K562 (cell line): ENCODE measurements around the gene CRYBA1. TPM values are rescaled to one million over a fixed set of nuclear protein-coding genes. Genes with fewer than 3 reads are reported as not detected.

Experiments used
- ELF2 ChIP-seq: fragments of 250-450 bp; sonication (Bioruptor Pico); IDR thresholded peaks from 2 replicates; pipeline ENCODE4 v1.5.0; 2021; ENCODE audit warnings: mild to moderate bottlenecking
- FOXJ3 ChIP-seq: sonication (generic); formaldehyde crosslinking; IDR thresholded peaks from 2 replicates; pipeline ENCODE4 v1.4.0; 2020; ENCODE audit warnings: mild to moderate bottlenecking, missing genetic modification reagents
- GABPB1 ChIP-seq: sonication (generic); formaldehyde crosslinking; IDR thresholded peaks from 2 replicates; pipeline ENCODE4 v1.8.0; 2022; ENCODE audit warnings: mild to moderate bottlenecking, missing genetic modification reagents
- HDAC8 ChIP-seq: fragments of 450-650 bp; IDR thresholded peaks from 2 replicates; pipeline ENCODE4 v1.6.1; 2016; ENCODE audit warnings: mild to moderate bottlenecking, missing genetic modification characterization, moderate library complexity, missing compliant biosample characterization
- HNRNPL ChIP-seq: fragments of 200-400 bp; formaldehyde crosslinking; IDR thresholded peaks from 2 replicates; pipeline ENCODE4 v1.6.1; 2017; ENCODE audit warnings: low read depth, mild to moderate bottlenecking, low read length
- NUFIP1 ChIP-seq: fragments of 450-650 bp; IDR thresholded peaks from 2 replicates; pipeline ENCODE4 v1.6.1; 2018; ENCODE audit not compliant: partially characterized antibody
- RBM17 ChIP-seq: fragments of 200-400 bp; formaldehyde crosslinking; IDR thresholded peaks from 2 replicates; pipeline ENCODE4 v1.6.1; 2017; ENCODE audit warnings: low read depth, mild to moderate bottlenecking, low read length, borderline replicate concordance
- SIRT6 ChIP-seq: IDR thresholded peaks from one replicate; pipeline ENCODE4 v1.6.1; 2012; ENCODE audit warnings: low read depth, mild to moderate bottlenecking, control low read depth, inconsistent platforms, low read length, moderate library complexity
- ZBTB5 ChIP-seq: fragments of 450-650 bp; IDR thresholded peaks from 2 replicates; pipeline ENCODE4 v1.6.1; 2017; ENCODE audit warnings: antibody characterized with exemption
- polyA plus RNA-seq, 8 experiments: library from polyadenylated mRNA; depleted of rRNA in 4 of 8; stranded (reverse) in 5 of 8; unstranded in 3 of 8; fragments of >200 nt; fragmentation: Nextera tagmentation in 2 of 8; fragmentation: Illumina TruSeq in 1 of 8; extraction: Ambion mirVana in 2 of 8; extraction: Trizol in 1 of 8; gene quantifications; 2 replicates each; pipeline versions ENCODE4 v1.2.1 to v1.2.3, GENCODE V29; 2011 to 2014; ENCODE audit warnings: inconsistent platforms in 1 of 8, missing spikeins in 1 of 8
- total RNA-seq, 7 experiments: library from RNA; depleted of rRNA in 6 of 7; stranded (reverse); fragments of >200 nt in 6 of 7; fragmentation: Illumina TruSeq in 2 of 7; extraction: Trizol in 2 of 7; gene quantifications; 2 replicates each; pipeline versions ENCODE4 v1.2.1 to v1.2.3, GENCODE V29; 2011 to 2021; ENCODE audit warnings: low replicate concordance in 1 of 7
- TF ChIP-seq, protein P1 (sequence below): fragments of 450-650 bp; IDR thresholded peaks from 2 replicates; pipeline ENCODE4 v1.6.1; 2016; ENCODE audit warnings: borderline replicate concordance
- TF ChIP-seq, protein P2 (sequence below): sonication (generic); formaldehyde crosslinking; IDR thresholded peaks from 2 replicates; pipeline ENCODE4 v1.8.0; 2022; ENCODE audit warnings: mild to moderate bottlenecking, missing genetic modification reagents
- TF ChIP-seq, protein P3 (sequence below), 2 experiments: fragments of 200-800 bp in 1 of 2; sonication (Bioruptor generic) in 1 of 2; sonication (generic) in 1 of 2; formaldehyde crosslinking in 1 of 2; IDR thresholded peaks in 1 of 2; conservative IDR thresholded peaks in 1 of 2; 2 replicates each; pipeline versions ENCODE4 v1.5.0 to v1.6.1; 2016 to 2020; ENCODE audit warnings: missing compliant biosample characterization in 1 of 2, missing genetic modification characterization in 1 of 2, missing genetic modification reagents in 1 of 2
- TF ChIP-seq, protein P4 (sequence below): IDR thresholded peaks from 2 replicates; pipeline ENCODE4 v1.6.1; 2011; ENCODE audit warnings: borderline replicate concordance, low read depth, mild to moderate bottlenecking, moderate library complexity, low read length; ENCODE audit not compliant: insufficient read depth, poor library complexity, severe bottlenecking

CRYBA1 gene
- total and polyA plus RNA-seq, 9 of the 15 experiments (the other 6 are each of a cell fraction or from before 2014, with no cell fraction given): not detected

DNA sequence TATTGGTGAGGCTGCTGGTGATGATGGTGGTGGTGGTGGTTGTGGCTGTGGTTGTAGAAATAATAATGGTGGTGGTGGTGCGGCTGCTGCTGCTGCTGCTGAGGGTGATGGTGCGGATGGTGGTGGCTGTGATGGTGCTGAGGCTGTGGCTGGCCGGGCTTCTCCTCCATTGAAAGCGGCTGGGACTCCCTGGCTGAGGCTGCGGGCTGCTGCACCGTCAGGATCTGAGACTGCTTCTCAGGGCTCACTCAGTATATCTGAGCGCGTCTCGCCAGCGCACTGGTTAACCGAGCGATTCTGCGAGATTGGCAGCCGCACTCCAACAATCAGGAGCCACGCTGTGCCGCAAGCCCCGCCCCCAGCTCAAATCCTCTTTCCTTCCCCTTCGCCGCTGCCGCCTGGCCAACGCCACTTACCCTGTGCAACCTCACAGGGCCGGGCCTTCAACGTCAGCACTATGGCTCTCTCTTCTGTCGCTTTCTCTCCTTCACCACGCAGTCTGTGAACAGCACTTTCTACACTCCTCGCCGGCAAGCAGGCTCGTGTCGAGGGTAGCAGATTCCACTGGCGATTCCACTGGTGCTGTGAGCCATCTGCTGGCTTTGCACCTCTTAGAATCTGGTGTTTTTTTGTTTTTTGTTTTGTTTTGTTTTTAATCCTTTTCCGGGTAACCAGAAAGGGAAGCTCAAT lies 47.4 kb downstream of the CRYBA1 start, which contains the start of gene NUFIP2 (continued):
- TF ChIP-seq ZBTB5 (no peak), ELF2 (peak; percentile 26; the same call in 1 of the 2 replicates), GABPB1 (CRISPR knock-in tag) (peak; percentile 62; the same call in 1 of the 2 replicates), HDAC8 (tag) (no peak), SIRT6 (no peak), HNRNPL (no peak), NUFIP1 (no peak), RBM17 (no peak), FOXJ3 (CRISPR knock-in tag) (no peak)
- TF ChIP-seq, protein P1, sequence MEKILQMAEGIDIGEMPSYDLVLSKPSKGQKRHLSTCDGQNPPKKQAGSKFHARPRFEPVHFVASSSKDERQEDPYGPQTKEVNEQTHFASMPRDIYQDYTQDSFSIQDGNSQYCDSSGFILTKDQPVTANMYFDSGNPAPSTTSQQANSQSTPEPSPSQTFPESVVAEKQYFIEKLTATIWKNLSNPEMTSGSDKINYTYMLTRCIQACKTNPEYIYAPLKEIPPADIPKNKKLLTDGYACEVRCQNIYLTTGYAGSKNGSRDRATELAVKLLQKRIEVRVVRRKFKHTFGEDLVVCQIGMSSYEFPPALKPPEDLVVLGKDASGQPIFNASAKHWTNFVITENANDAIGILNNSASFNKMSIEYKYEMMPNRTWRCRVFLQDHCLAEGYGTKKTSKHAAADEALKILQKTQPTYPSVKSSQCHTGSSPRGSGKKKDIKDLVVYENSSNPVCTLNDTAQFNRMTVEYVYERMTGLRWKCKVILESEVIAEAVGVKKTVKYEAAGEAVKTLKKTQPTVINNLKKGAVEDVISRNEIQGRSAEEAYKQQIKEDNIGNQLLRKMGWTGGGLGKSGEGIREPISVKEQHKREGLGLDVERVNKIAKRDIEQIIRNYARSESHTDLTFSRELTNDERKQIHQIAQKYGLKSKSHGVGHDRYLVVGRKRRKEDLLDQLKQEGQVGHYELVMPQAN: peak; percentile 91
- TF ChIP-seq, protein P2, sequence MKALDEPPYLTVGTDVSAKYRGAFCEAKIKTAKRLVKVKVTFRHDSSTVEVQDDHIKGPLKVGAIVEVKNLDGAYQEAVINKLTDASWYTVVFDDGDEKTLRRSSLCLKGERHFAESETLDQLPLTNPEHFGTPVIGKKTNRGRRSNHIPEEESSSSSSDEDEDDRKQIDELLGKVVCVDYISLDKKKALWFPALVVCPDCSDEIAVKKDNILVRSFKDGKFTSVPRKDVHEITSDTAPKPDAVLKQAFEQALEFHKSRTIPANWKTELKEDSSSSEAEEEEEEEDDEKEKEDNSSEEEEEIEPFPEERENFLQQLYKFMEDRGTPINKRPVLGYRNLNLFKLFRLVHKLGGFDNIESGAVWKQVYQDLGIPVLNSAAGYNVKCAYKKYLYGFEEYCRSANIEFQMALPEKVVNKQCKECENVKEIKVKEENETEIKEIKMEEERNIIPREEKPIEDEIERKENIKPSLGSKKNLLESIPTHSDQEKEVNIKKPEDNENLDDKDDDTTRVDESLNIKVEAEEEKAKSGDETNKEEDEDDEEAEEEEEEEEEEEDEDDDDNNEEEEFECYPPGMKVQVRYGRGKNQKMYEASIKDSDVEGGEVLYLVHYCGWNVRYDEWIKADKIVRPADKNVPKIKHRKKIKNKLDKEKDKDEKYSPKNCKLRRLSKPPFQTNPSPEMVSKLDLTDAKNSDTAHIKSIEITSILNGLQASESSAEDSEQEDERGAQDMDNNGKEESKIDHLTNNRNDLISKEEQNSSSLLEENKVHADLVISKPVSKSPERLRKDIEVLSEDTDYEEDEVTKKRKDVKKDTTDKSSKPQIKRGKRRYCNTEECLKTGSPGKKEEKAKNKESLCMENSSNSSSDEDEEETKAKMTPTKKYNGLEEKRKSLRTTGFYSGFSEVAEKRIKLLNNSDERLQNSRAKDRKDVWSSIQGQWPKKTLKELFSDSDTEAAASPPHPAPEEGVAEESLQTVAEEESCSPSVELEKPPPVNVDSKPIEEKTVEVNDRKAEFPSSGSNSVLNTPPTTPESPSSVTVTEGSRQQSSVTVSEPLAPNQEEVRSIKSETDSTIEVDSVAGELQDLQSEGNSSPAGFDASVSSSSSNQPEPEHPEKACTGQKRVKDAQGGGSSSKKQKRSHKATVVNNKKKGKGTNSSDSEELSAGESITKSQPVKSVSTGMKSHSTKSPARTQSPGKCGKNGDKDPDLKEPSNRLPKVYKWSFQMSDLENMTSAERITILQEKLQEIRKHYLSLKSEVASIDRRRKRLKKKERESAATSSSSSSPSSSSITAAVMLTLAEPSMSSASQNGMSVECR (CRISPR knock-in tag): peak; percentile 19; the same call in 1 of the 2 replicates
- TF ChIP-seq, protein P3, sequence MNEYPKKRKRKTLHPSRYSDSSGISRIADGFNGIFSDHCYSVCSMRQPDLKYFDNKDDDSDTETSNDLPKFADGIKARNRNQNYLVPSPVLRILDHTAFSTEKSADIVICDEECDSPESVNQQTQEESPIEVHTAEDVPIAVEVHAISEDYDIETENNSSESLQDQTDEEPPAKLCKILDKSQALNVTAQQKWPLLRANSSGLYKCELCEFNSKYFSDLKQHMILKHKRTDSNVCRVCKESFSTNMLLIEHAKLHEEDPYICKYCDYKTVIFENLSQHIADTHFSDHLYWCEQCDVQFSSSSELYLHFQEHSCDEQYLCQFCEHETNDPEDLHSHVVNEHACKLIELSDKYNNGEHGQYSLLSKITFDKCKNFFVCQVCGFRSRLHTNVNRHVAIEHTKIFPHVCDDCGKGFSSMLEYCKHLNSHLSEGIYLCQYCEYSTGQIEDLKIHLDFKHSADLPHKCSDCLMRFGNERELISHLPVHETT (CRISPR knock-in tag; conservative IDR thresholded peaks at IDR 0.05 in 1 of 2, IDR thresholded peaks at IDR 0.05 in 1 of 2): peak in 1 of 2 experiments; percentile 80; a peak in 2 of 4 replicates
- TF ChIP-seq, protein P4, sequence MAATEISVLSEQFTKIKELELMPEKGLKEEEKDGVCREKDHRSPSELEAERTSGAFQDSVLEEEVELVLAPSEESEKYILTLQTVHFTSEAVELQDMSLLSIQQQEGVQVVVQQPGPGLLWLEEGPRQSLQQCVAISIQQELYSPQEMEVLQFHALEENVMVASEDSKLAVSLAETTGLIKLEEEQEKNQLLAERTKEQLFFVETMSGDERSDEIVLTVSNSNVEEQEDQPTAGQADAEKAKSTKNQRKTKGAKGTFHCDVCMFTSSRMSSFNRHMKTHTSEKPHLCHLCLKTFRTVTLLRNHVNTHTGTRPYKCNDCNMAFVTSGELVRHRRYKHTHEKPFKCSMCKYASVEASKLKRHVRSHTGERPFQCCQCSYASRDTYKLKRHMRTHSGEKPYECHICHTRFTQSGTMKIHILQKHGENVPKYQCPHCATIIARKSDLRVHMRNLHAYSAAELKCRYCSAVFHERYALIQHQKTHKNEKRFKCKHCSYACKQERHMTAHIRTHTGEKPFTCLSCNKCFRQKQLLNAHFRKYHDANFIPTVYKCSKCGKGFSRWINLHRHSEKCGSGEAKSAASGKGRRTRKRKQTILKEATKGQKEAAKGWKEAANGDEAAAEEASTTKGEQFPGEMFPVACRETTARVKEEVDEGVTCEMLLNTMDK: no peak
